ENCODE results near the gene SPACA7. TPM values are rescaled to one million over a fixed set of nuclear protein-coding genes. Genes with fewer than 3 reads are reported as not detected.

SPACA7 gene
- total RNA-seq, 2 experiments from 2014 or later: not detected

DNA sequence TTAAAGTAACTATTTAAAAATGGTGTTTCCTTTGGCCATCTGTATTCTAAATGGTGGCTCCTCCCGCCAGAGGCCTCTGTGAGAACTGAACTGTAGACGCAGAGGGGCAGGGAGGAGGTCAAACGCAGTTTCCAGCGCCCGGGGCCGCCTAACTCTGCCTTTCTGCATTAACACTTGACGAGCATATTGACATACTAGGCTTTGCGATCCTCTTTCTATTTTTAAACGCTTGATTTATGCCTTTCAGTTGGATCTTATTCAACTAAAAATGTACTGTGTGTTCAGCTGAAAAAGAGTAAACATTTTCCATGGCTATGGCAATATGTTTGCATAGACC lies 74.7 kb downstream of the SPACA7 start:
- TF ChIP-seq, protein P1, sequence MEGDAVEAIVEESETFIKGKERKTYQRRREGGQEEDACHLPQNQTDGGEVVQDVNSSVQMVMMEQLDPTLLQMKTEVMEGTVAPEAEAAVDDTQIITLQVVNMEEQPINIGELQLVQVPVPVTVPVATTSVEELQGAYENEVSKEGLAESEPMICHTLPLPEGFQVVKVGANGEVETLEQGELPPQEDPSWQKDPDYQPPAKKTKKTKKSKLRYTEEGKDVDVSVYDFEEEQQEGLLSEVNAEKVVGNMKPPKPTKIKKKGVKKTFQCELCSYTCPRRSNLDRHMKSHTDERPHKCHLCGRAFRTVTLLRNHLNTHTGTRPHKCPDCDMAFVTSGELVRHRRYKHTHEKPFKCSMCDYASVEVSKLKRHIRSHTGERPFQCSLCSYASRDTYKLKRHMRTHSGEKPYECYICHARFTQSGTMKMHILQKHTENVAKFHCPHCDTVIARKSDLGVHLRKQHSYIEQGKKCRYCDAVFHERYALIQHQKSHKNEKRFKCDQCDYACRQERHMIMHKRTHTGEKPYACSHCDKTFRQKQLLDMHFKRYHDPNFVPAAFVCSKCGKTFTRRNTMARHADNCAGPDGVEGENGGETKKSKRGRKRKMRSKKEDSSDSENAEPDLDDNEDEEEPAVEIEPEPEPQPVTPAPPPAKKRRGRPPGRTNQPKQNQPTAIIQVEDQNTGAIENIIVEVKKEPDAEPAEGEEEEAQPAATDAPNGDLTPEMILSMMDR (IDR thresholded peaks at IDR 0.05): no peak
- CTCF ChIA-PET: no interaction called here
- Mint-ChIP-seq H3K27ac (no peak overlapping the region), H3K36me3 (ENCODE audit: low read depth) (no peaks in the 10 kb centered on the region), H3K4me1 (ENCODE audit: low read depth) (no peaks in the 10 kb centered on the region), H3K9me3 (no peaks in the 10 kb centered on the region), H3K27me3 (peaks cover 2% of the 10 kb centered on the region), H3K4me3 (no peak overlapping the region)
- ATAC-seq (no peak), DNase-seq (no peak)
- POLR2A ChIA-PET: no interaction called here
- intact Hi-C loops (cut with micrococcal nuclease): no loop called here

DNA sequence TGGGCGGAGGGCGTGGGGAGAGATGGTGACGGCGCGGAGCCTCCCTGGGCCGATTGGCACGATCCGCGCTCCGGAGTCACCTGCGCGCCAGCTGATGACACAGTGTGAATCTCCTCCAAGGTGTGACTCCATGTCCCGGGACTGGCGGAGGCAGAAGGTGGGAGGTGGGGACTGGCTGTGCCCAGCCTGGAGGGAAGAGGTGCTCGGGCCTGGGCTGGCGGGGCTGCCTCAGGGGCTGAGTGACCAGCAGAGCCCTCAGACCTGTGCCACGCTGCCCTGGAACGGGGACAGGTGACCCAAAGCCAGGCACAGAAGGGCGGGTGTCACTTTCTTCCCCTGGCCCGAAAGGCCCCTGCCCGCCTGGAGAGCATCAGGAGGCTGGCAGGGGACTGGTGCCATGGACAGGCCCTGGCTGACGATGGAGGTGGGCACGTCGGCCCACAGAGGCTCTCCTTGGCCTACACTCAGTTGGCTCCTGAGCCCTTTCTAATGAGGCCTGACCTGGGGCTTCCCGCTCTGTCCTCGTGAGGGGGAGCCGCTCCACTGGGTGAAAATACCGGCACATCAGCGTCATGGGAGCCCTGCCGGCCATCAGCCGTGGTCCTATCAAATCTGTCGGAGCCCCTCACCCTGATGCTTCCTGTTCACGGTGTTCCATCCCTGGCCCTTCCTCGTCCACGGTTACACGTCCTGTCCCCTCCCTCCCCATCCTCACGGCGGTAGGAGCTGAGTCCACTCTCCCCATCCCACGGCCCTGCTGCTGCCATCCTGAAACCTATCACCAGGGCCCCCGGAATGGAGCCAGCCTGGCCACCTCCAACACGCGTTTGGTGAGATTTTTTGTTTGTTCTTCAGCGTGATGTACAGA lies 75.6 kb downstream of the SPACA7 start:
- no peak overlapping the region for H3K27ac Mint-ChIP-seq
- no peaks in the 10 kb centered on the region for H3K9me3 Mint-ChIP-seq
- H3K36me3 Mint-ChIP-seq (ENCODE audit: low read depth): no peaks in the 10 kb centered on the region

DNA sequence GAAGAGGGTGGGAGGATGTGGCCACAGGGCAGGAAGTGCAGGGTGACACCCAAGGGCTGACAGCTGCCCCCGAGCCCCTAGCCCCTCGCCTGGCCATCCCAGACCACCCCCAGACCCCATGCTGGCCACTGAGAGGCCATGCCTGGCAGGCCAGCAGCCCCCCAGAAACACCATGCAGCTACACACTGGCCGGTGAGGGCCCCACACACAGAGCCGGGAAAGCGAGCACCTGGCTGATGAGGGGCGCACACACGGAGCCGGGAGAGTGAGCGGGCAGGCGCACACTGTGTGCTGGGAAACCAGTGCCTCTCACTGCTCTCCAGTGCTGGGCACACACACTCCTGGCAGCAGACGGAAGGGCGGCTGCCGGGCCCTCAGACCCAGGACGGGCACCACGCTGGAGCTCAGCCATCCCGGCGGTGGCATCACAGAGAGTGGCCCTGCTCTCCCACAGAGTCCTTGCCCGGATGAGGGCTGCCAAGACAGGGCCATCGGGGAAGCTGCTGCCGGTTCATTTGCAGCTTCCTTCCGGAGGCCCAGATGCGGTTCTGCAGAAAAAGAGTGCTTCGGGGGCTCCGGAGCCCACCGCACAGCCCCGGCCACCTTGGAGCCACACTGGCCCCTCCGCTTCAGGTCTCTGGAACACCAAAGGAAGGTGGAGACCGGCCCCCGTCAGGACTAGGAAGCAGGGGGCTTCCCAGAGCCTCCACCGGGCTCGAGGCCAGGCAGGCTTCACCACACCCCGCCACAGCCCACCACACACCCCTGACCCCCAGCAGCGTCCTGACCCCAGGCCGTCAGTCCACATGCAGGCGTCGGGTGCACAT lies 76.4 kb downstream of the SPACA7 start:
- Mint-ChIP-seq H3K27me3 (no peaks in the 10 kb centered on the region), H3K27ac (no peak overlapping the region), H3K9me3 (no peaks in the 10 kb centered on the region), H3K4me1 (ENCODE audit: low read depth) (no peaks in the 10 kb centered on the region), H3K4me3 (no peak overlapping the region), H3K36me3 (ENCODE audit: low read depth) (no peaks in the 10 kb centered on the region)
- ChIA-PET CTCF (no interaction called here), POLR2A (no interaction called here)
- TF ChIP-seq, protein P1 (IDR thresholded peaks at IDR 0.05): no peak
- ATAC-seq: no peak
- no peak for DNase-seq
- intact Hi-C loops (cut with micrococcal nuclease): no loop called here

More for the DNA sequence above, 75.6 kb downstream of the SPACA7 start:
- H3K27me3 Mint-ChIP-seq: peaks cover 2% of the 10 kb centered on the region
- ChIA-PET POLR2A (no interaction called here), CTCF (no interaction called here)
- no peak for DNase-seq
- TF ChIP-seq, protein P1 (IDR thresholded peaks at IDR 0.05): no peak
- no peak for ATAC-seq
- H3K4me1 Mint-ChIP-seq (ENCODE audit: low read depth): no peaks in the 10 kb centered on the region
- H3K4me3 Mint-ChIP-seq: no peak overlapping the region
- intact Hi-C loops (cut with micrococcal nuclease): no loop called here

DNA sequence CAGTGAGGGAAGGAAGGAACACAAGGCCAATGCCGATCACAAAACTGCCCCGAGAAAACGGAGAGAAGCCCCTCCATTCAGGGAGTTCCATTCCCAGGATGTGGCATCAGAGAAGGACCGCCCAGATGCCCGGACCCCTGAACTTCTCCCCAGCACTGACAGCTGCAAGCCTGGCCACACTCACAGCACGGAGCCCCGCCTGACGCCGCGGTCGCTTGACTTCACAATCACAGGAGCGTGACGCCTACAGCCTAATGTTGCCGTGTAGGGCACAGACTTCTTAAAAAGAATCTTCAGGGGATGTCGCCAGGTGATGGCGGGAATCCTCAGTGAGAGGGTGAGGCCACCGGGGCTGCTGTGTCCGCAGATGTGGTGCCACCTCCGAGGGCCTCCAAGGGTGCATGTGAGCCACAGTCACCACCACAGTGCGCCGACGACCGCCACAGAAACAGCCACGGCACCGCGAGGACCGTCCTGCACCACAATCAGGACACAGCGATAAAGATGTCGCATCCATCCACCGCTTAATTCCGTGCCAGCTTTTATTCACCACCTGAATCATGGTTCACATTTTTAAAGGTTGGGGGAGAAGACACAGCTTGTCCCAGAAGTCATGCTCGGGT lies 77.2 kb downstream of the SPACA7 start:
- TF ChIP-seq, protein P1 (IDR thresholded peaks at IDR 0.05): no peak
- H3K4me1 Mint-ChIP-seq (ENCODE audit: low read depth): no peaks in the 10 kb centered on the region

More for the DNA sequence above, 77.2 kb downstream of the SPACA7 start:
- intact Hi-C loops (cut with micrococcal nuclease): no loop called here
- Mint-ChIP-seq H3K4me3 (no peak overlapping the region), H3K36me3 (ENCODE audit: low read depth) (no peaks in the 10 kb centered on the region), H3K27ac (no peak overlapping the region), H3K27me3 (no peaks in the 10 kb centered on the region), H3K9me3 (no peaks in the 10 kb centered on the region)
- CTCF ChIA-PET: interaction anchor here (1.2 to 1.6 kb wide), 2 partner anchors 9 to 10 kb away, joined by 4 read pairs; no protein-coding TSS in a partner anchor
- ATAC-seq (no peak), DNase-seq (no peak)
- POLR2A ChIA-PET: no interaction called here
